Left hindlimb (tissue), 1 donor: ENCODE data around the gene MTUS2.

ENCODE experiments used
- DNase-seq: peaks from one replicate; pipeline ENCODE4 v3.0.0-alpha.2; 2018

MTUS2 gene

GRCh38 chr13:29111446-29111845, 291.3 kb downstream of the MTUS2 start:
- DNase-seq, result no peak

GRCh38 chr13:29115842-29116241, 295.7 kb downstream of the MTUS2 start:
- no peak for DNase-seq

- DNase-seq, result no peak
Observed at GRCh38 chr13:29117663-29118062, 297.5 kb downstream of the MTUS2 start.

- DNase-seq, result no peak
Observed at GRCh38 chr13:29118471-29118870, 298.3 kb downstream of the MTUS2 start.

GRCh38 chr13:29125191-29125933, 305.2 kb downstream of the MTUS2 start:
- no peak for DNase-seq

- DNase-seq, result no peak
Observed at GRCh38 chr13:29125934-29126424, 305.8 kb downstream of the MTUS2 start.

GRCh38 chr13:29129616-29130015, 309.5 kb downstream of the MTUS2 start:
- DNase-seq, result no peak

GRCh38 chr13:29131159-29131558, 311.0 kb downstream of the MTUS2 start:
- DNase-seq, result no peak

GRCh38 chr13:29131881-29132668, 311.9 kb downstream of the MTUS2 start:
- no peak for DNase-seq

GRCh38 chr13:29136341-29136740, 316.2 kb downstream of the MTUS2 start:
- DNase-seq, result no peak

GRCh38 chr13:29137016-29137415, 316.9 kb downstream of the MTUS2 start:
- no peak for DNase-seq

- DNase-seq, result no peak
Observed at GRCh38 chr13:29137995-29138394, 317.9 kb downstream of the MTUS2 start.

GRCh38 chr13:29140277-29140676, 320.1 kb downstream of the MTUS2 start:
- DNase-seq, result no peak

GRCh38 chr13:29143847-29144246, 323.7 kb downstream of the MTUS2 start:
- no peak for DNase-seq

GRCh38 chr13:29154390-29154789, 334.3 kb downstream of the MTUS2 start:
- no peak for DNase-seq

GRCh38 chr13:29156136-29156535, 336.0 kb downstream of the MTUS2 start:
- DNase-seq, result no peak

- DNase-seq, result no peak
Observed at GRCh38 chr13:29159871-29160270, 339.7 kb downstream of the MTUS2 start.

GRCh38 chr13:29160862-29161261, 340.7 kb downstream of the MTUS2 start:
- no peak for DNase-seq

GRCh38 chr13:29161676-29162075, 341.5 kb downstream of the MTUS2 start:
- DNase-seq, result no peak

GRCh38 chr13:29162638-29163235, 342.6 kb downstream of the MTUS2 start:
- no peak for DNase-seq

GRCh38 chr13:29164116-29164515, 344.0 kb downstream of the MTUS2 start:
- no peak for DNase-seq

GRCh38 chr13:29165216-29165615, 345.1 kb downstream of the MTUS2 start:
- DNase-seq, result no peak

- no peak for DNase-seq
Observed at GRCh38 chr13:29165840-29166239, 345.7 kb downstream of the MTUS2 start.
